SU-DHL-6 (cell line): ENCODE measurements around the gene IL1RN.

Experiments
- H2AFZ ChIP-seq: fragments of 200-600 bp; sonication (generic); 2 replicates; pipeline ENCODE4 v1.6.1; 2014; ENCODE audit warnings: low read depth, mild to moderate bottlenecking, moderate library complexity, mixed read lengths, antibody characterized with exemption, low read length; ENCODE audit not compliant: severe bottlenecking
- H3F3A ChIP-seq: fragments of 200-600 bp; shearing (Covaris generic); 2 replicates; pipeline ENCODE4 v1.6.0; 2016; ENCODE audit warnings: antibody characterized with exemption, mild to moderate bottlenecking; ENCODE audit not compliant: insufficient read depth
- H3K27ac ChIP-seq: fragments of 200-600 bp; sonication (generic); 2 replicates; pipeline ENCODE4 v1.5.1; 2016; ENCODE audit warnings: low read depth, mild to moderate bottlenecking, low read length, moderate library complexity, mixed read lengths
- H3K27me3 ChIP-seq: fragments of 200-600 bp; sonication (generic), shearing (Covaris generic); 2 replicates; pipeline ENCODE4 v1.6.0; 2014; ENCODE audit warnings: mild to moderate bottlenecking, low read length
- H3K36me3 ChIP-seq: fragments of 200-600 bp; sonication (generic); 2 replicates; pipeline ENCODE4 v1.6.1; 2014; ENCODE audit warnings: mild to moderate bottlenecking, low read length, mixed read lengths
- H3K4me2 ChIP-seq: fragments of 300-600, 200-600 bp; shearing (Covaris generic), sonication (generic); 2 replicates; pipeline ENCODE4 v1.6.0; 2014; ENCODE audit warnings: low read length, low read depth, mild to moderate bottlenecking; ENCODE audit not compliant: poor library complexity, severe bottlenecking
- H3K4me3 ChIP-seq: fragments of 200-600 bp; sonication (generic); 2 replicates; pipeline ENCODE4 v1.5.1; 2014; ENCODE audit warnings: antibody characterized with exemption, low read length, mild to moderate bottlenecking, mixed read lengths; ENCODE audit not compliant: insufficient read depth, poor library complexity, severe bottlenecking
- H3K79me2 ChIP-seq: fragments of 200-600 bp; sonication (generic); 2 replicates; pipeline ENCODE4 v1.6.1; 2014; ENCODE audit warnings: mild to moderate bottlenecking, low read length, moderate library complexity; ENCODE audit not compliant: insufficient read depth
- H3K9ac ChIP-seq: fragments of 200-600 bp; sonication (generic); 2 replicates; pipeline ENCODE4 v1.7.0; 2014; ENCODE audit warnings: mild to moderate bottlenecking, low read length
- H3K9me2 ChIP-seq: fragments of 200-600 bp; sonication (generic); replicated peaks from 2 replicates; pipeline ENCODE4 v1.6.1; 2014; ENCODE audit warnings: low read length; ENCODE audit not compliant: insufficient read depth
- H3K9me3 ChIP-seq: fragments of 200-600 bp; sonication (generic); 2 replicates; pipeline ENCODE4 v1.6.1; 2014; ENCODE audit warnings: low read length, mixed read lengths; ENCODE audit not compliant: insufficient read depth
- H4K20me1 ChIP-seq: fragments of 200-600 bp; sonication (generic); 2 replicates; pipeline ENCODE4 v1.6.1; 2014; ENCODE audit warnings: low read depth, mild to moderate bottlenecking, antibody characterized with exemption, low read length, moderate library complexity, mixed read lengths
- CTCF ChIP-seq: fragments of 200-600 bp; sonication (generic); IDR thresholded peaks from one replicate; pipeline ENCODE4 v1.5.1; 2017; ENCODE audit warnings: antibody characterized with exemption, mild to moderate bottlenecking, low read length, moderate library complexity; ENCODE audit not compliant: insufficient read depth, poor library complexity, severe bottlenecking
- EZH2phosphoT487 ChIP-seq: fragments of 200-600 bp; sonication (generic), shearing (Covaris generic); conservative IDR thresholded peaks from 2 replicates; pipeline ENCODE4 v1.6.1; 2018; ENCODE audit warnings: mild to moderate bottlenecking, antibody characterized with exemption, low read length, moderate library complexity, mixed read lengths

The IL1RN gene

GRCh38 chr2:113160248-113160647, 32.9 kb downstream of the IL1RN start:
- H3K9me2 ChIP-seq, result no peaks in the 10 kb centered on the region
- H2AFZ ChIP-seq, result no peak overlapping the region
- H3K27me3 ChIP-seq, result no peaks in the 10 kb centered on the region
- H3K9me3 ChIP-seq, result no peaks in the 10 kb centered on the region
- no peak overlapping the region for H3K4me2 ChIP-seq
- no peak overlapping the region for H3K4me3 ChIP-seq
- H4K20me1 ChIP-seq, result no peaks in the 10 kb centered on the region
- H3F3A ChIP-seq, result no peaks in the 10 kb centered on the region
- no peaks in the 10 kb centered on the region for H3K36me3 ChIP-seq
- TF ChIP-seq CTCF, result no peak
- TF ChIP-seq EZH2phosphoT487, result no peak
- H3K27ac ChIP-seq, result no peak overlapping the region
- H3K79me2 ChIP-seq, result no peaks in the 10 kb centered on the region
- no peak overlapping the region for H3K9ac ChIP-seq

- Histone ChIP-seq H3K9me2 (no peaks in the 10 kb centered on the region), H3K9ac (no peak overlapping the region), H2AFZ (no peak overlapping the region), H3F3A (no peaks in the 10 kb centered on the region), H3K27me3 (no peaks in the 10 kb centered on the region), H3K27ac (no peak overlapping the region), H3K9me3 (no peaks in the 10 kb centered on the region), H3K79me2 (no peaks in the 10 kb centered on the region), H3K36me3 (no peaks in the 10 kb centered on the region), H3K4me2 (no peak overlapping the region), H4K20me1 (no peaks in the 10 kb centered on the region), H3K4me3 (no peak overlapping the region)
- TF ChIP-seq EZH2phosphoT487 (no peak), CTCF (no peak)
These were observed 33.6 kb downstream of the IL1RN start for GRCh38 chr2:113160962-113161361.

- no peaks in the 10 kb centered on the region for H3F3A ChIP-seq
- H3K9me3 ChIP-seq, result no peaks in the 10 kb centered on the region
- H2AFZ ChIP-seq, result no peak overlapping the region
- H3K9ac ChIP-seq, result no peak overlapping the region
- no peaks in the 10 kb centered on the region for H3K27me3 ChIP-seq
- no peaks in the 10 kb centered on the region for H3K36me3 ChIP-seq
- TF ChIP-seq CTCF, result no peak
- TF ChIP-seq EZH2phosphoT487, result no peak
- H3K9me2 ChIP-seq, result no peaks in the 10 kb centered on the region
- no peaks in the 10 kb centered on the region for H4K20me1 ChIP-seq
- H3K79me2 ChIP-seq, result no peaks in the 10 kb centered on the region
- H3K4me2 ChIP-seq, result no peak overlapping the region
- H3K27ac ChIP-seq, result no peak overlapping the region
- no peak overlapping the region for H3K4me3 ChIP-seq
These were observed 34.8 kb downstream of the IL1RN start for GRCh38 chr2:113162173-113162572.
